ENCODE measurements around the gene SLC4A4.

SLC4A4 gene

GRCh38 chr4:71541541-71541940 lies 202.7 kb downstream of the SLC4A4 start:
- TF ChIP-seq CTCF (IDR thresholded peaks at IDR 0.05; ENCODE audit: low read length, missing control alignments), result no peak
- DNase-seq (ENCODE audit: low read depth), result no peak

GRCh38 chr4:71545168-71545567 lies 206.3 kb downstream of the SLC4A4 start:
- TF ChIP-seq CTCF (IDR thresholded peaks at IDR 0.05; ENCODE audit: low read length, missing control alignments), result no peak
- peak; percentile 7 for DNase-seq (ENCODE audit: low read depth)

More at GRCh38 chr4:71541541-71541940, 202.7 kb downstream of the SLC4A4 start:
- H3K4me3 ChIP-seq (replicated peaks; ENCODE audit: low read depth, low read length), result no peak overlapping the region

GRCh38 chr4:71549516-71550160 lies 210.8 kb downstream of the SLC4A4 start:
- TF ChIP-seq CTCF (IDR thresholded peaks at IDR 0.05; ENCODE audit: low read length, missing control alignments), result no peak
- no peak for DNase-seq (ENCODE audit: low read depth)
- H3K4me3 ChIP-seq (replicated peaks; ENCODE audit: low read depth, low read length), result no peak overlapping the region

More at GRCh38 chr4:71545168-71545567, 206.3 kb downstream of the SLC4A4 start:
- no peak overlapping the region for H3K4me3 ChIP-seq (replicated peaks; ENCODE audit: low read depth, low read length)

GRCh38 chr4:71550220-71551165 lies 211.7 kb downstream of the SLC4A4 start:
- H3K4me3 ChIP-seq (replicated peaks; ENCODE audit: low read depth, low read length), result no peak overlapping the region
- peak; percentile 32 for DNase-seq (ENCODE audit: low read depth)
- TF ChIP-seq CTCF (IDR thresholded peaks at IDR 0.05; ENCODE audit: low read length, missing control alignments), result no peak

DNA sequence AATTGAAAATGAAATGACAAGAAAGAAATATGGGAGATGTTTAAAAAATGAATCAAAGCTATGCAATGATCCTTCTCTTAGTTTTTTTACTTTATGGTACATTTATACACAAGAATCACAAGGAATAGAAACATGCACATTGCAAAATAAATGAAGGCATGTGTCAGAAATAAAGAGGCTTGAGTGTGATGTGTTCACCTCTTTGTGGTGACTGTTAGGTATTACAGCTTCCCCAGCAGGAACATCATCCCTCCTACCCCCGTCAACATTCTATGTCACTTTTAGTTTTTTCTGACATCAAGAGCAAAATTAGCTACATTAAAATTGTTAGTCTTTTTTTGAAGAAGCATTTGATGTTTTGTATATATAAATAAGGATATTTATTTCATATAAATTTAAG lies 214.8 kb downstream of the SLC4A4 start:
- peak; percentile 56 for DNase-seq (ENCODE audit: low read depth)
- no peak overlapping the region for H3K4me3 ChIP-seq (replicated peaks; ENCODE audit: low read depth, low read length)
- TF ChIP-seq CTCF (IDR thresholded peaks at IDR 0.05; ENCODE audit: low read length, missing control alignments), result peak; percentile 54

DNA sequence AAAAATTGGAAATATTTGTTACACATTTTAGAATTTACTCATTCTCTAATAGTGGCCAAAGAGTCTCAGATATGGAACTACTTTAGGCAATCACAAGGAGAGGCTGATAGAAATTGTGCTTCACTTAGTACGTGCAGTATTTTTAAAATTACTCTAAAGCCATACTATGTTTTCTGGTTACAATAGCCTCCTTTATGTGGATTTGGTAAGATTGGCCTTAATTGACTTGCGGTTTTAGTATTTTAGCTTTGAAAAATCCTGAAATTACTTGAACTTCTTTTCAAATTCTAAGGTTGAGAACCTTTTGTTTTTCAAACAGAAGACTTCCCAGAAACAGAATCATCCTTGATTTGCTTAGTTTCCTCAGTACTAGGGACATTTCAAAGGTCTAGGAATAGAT lies 215.2 kb downstream of the SLC4A4 start:
- no peak overlapping the region for H3K4me3 ChIP-seq (replicated peaks; ENCODE audit: low read depth, low read length)
- no peak for DNase-seq (ENCODE audit: low read depth)
- TF ChIP-seq CTCF (IDR thresholded peaks at IDR 0.05; ENCODE audit: low read length, missing control alignments), result no peak
